HepG2 (cell line): ENCODE data around the gene TEF. TPM values are rescaled to one million over a fixed set of nuclear protein-coding genes. Genes with fewer than 3 reads are reported as not detected.

ENCODE experiments used
- GPN1 ChIP-seq: sonication (generic); formaldehyde crosslinking; IDR thresholded peaks from 2 replicates; pipeline ENCODE4 v1.5.1; 2020; ENCODE audit warnings: missing genetic modification reagents, borderline replicate concordance
- MBNL3 ChIP-seq: fragments of 250-450 bp; sonication (Bioruptor Pico); conservative IDR thresholded peaks from 2 replicates; pipeline ENCODE4 v1.8.0; 2022; ENCODE audit warnings: mild to moderate bottlenecking, inconsistent platforms
- PAX8 ChIP-seq: sonication (generic); formaldehyde crosslinking; IDR thresholded peaks from 2 replicates; pipeline ENCODE4 v1.8.0; 2022; ENCODE audit warnings: mild to moderate bottlenecking, missing genetic modification reagents, borderline replicate concordance
- YEATS2 ChIP-seq: sonication (generic); formaldehyde crosslinking; IDR thresholded peaks from 2 replicates; pipeline ENCODE4 v1.4.0; 2020; ENCODE audit warnings: missing genetic modification reagents, borderline replicate concordance
- ZNF12 ChIP-seq: sonication (generic); formaldehyde crosslinking; IDR thresholded peaks from 2 replicates; pipeline ENCODE4 v1.5.0; 2020; ENCODE audit warnings: missing genetic modification reagents
- ZNF562 ChIP-seq: sonication (generic); formaldehyde crosslinking; IDR thresholded peaks from 2 replicates; pipeline ENCODE4 v1.8.0; 2022; ENCODE audit warnings: missing genetic modification reagents, borderline replicate concordance
- ZNF660 ChIP-seq: sonication (generic); formaldehyde crosslinking; IDR thresholded peaks from 2 replicates; pipeline ENCODE4 v1.5.1; 2020; ENCODE audit warnings: mild to moderate bottlenecking, low read depth, missing genetic modification reagents, borderline replicate concordance
- polyA plus RNA-seq, 8 experiments: library from polyadenylated mRNA; depleted of rRNA in 3 of 8; stranded (reverse) in 7 of 8; unstranded in 1 of 8; fragments of >200 nt; fragmentation: Illumina TruSeq in 4 of 8; extraction: Trizol in 4 of 8; gene quantifications; 2 replicates each; pipeline versions ENCODE4 v1.2.1 to v1.2.3, GENCODE V29; 2011 to 2016; ENCODE audit warnings: low read depth in 4 of 8, missing spikeins in 1 of 8, mixed read lengths in 1 of 8; ENCODE audit not compliant: insufficient read depth in 1 of 8
- total RNA-seq, 5 experiments: library from RNA; depleted of rRNA; stranded (reverse); fragments of >200 nt; fragmentation: Illumina TruSeq; extraction: Trizol; gene quantifications; 2 replicates each; pipeline ENCODE4 v1.2.3, GENCODE V29; 2016; ENCODE audit warnings: low read depth in 1 of 5
- TF ChIP-seq, protein P1 (sequence below): sonication (generic); formaldehyde crosslinking; IDR thresholded peaks from 2 replicates; pipeline ENCODE4 v1.4.0; 2020; ENCODE audit warnings: missing genetic modification reagents
- TF ChIP-seq, protein P2 (sequence below), 2 experiments: sonication (generic) in 1 of 2; formaldehyde crosslinking in 1 of 2; IDR thresholded peaks; 2 replicates each; pipeline versions ENCODE4 v1.6.1 to v1.9.0; 2014 to 2022; ENCODE audit warnings: antibody characterized with exemption in 1 of 2, borderline replicate concordance in 1 of 2, inconsistent platforms in 1 of 2, low read depth in 1 of 2, missing genetic modification reagents in 1 of 2
- TF ChIP-seq, protein P3 (sequence below): sonication (generic); formaldehyde crosslinking; IDR thresholded peaks from 2 replicates; pipeline ENCODE4 v1.4.0; 2020; ENCODE audit warnings: missing genetic modification reagents
- TF ChIP-seq, protein P4 (sequence below): sonication (generic); formaldehyde crosslinking; IDR thresholded peaks from 2 replicates; pipeline ENCODE4 v1.4.0; 2020; ENCODE audit warnings: mild to moderate bottlenecking, missing genetic modification reagents
- TF ChIP-seq, protein P5 (sequence below), 2 experiments: IDR thresholded peaks; 2 replicates each; pipeline ENCODE4 v1.6.1; 2011 to 2012; ENCODE audit warnings: low read length in 2 of 2, borderline replicate concordance in 1 of 2, low read depth in 1 of 2, mild to moderate bottlenecking in 1 of 2, moderate library complexity in 1 of 2

TEF gene
- total and polyA plus RNA-seq, 2 of the 13 experiments (the other 11 are each of a cell fraction or from before 2014, with no cell fraction given): 7.6 to 11.2 TPM

DNA sequence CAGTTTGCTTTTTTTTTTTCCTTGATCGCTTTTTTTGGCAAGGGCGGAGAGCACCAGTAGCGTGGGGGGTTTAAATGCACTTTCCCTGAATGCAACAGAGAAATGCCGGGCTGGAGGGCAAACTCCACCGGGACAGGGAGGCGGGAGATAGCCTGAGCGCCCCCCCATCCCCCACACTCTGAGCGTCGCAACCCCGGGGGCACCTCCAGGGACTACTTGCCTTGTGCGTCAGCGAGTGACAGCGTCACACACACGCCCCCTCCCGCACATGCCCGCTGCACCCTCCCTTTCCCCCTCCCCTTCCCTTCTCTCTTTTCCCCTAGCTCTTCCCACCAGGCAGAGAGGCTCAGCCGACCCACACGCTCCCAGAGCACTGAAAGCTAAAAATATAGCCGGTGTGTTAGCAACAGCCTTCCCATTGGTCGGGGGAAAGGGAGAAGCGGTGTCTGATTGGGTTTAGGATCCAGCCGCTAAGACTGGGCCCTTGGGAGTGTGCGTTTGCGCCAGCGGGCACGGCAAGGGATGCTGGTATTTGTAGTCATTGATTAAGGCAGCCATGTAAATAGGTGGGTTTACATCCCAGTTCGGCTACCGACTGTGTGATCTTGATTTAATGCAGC lies 66.6 kb downstream of the TEF start (continued):
- TF ChIP-seq, protein P1, sequence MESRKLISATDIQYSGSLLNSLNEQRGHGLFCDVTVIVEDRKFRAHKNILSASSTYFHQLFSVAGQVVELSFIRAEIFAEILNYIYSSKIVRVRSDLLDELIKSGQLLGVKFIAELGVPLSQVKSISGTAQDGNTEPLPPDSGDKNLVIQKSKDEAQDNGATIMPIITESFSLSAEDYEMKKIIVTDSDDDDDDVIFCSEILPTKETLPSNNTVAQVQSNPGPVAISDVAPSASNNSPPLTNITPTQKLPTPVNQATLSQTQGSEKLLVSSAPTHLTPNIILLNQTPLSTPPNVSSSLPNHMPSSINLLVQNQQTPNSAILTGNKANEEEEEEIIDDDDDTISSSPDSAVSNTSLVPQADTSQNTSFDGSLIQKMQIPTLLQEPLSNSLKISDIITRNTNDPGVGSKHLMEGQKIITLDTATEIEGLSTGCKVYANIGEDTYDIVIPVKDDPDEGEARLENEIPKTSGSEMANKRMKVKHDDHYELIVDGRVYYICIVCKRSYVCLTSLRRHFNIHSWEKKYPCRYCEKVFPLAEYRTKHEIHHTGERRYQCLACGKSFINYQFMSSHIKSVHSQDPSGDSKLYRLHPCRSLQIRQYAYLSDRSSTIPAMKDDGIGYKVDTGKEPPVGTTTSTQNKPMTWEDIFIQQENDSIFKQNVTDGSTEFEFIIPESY (CRISPR knock-in tag): no peak
- 0 out of 2 replicates have a peak, but pooled peaks have one; percentile 42 for TF ChIP-seq GPN1 (CRISPR knock-in tag)
- TF ChIP-seq, protein P2, sequence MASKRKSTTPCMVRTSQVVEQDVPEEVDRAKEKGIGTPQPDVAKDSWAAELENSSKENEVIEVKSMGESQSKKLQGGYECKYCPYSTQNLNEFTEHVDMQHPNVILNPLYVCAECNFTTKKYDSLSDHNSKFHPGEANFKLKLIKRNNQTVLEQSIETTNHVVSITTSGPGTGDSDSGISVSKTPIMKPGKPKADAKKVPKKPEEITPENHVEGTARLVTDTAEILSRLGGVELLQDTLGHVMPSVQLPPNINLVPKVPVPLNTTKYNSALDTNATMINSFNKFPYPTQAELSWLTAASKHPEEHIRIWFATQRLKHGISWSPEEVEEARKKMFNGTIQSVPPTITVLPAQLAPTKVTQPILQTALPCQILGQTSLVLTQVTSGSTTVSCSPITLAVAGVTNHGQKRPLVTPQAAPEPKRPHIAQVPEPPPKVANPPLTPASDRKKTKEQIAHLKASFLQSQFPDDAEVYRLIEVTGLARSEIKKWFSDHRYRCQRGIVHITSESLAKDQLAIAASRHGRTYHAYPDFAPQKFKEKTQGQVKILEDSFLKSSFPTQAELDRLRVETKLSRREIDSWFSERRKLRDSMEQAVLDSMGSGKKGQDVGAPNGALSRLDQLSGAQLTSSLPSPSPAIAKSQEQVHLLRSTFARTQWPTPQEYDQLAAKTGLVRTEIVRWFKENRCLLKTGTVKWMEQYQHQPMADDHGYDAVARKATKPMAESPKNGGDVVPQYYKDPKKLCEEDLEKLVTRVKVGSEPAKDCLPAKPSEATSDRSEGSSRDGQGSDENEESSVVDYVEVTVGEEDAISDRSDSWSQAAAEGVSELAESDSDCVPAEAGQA (IDR thresholded peaks at IDR 0.05; ENCODE audit: low read depth): no peak; the same call in 1 of the 2 replicates
- TF ChIP-seq, protein P2 (CRISPR knock-in tag; IDR thresholded peaks at IDR 0.05; ENCODE audit: borderline replicate concordance): no peak
- peak; percentile 15; the same call in 1 of the 2 replicates for TF ChIP-seq ZNF12 (CRISPR knock-in tag)
- TF ChIP-seq, protein P3, sequence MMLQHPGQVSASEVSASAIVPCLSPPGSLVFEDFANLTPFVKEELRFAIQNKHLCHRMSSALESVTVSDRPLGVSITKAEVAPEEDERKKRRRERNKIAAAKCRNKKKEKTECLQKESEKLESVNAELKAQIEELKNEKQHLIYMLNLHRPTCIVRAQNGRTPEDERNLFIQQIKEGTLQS (CRISPR knock-in tag): peak; percentile 28; the same call in 1 of the 2 replicates
- no peak for TF ChIP-seq PAX8
- TF ChIP-seq ZNF562: no peak
- no peak for TF ChIP-seq ZNF660 (CRISPR knock-in tag)
- TF ChIP-seq, protein P4, sequence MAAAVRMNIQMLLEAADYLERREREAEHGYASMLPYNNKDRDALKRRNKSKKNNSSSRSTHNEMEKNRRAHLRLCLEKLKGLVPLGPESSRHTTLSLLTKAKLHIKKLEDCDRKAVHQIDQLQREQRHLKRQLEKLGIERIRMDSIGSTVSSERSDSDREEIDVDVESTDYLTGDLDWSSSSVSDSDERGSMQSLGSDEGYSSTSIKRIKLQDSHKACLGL (CRISPR knock-in tag): no peak
- no peak for TF ChIP-seq YEATS2 (CRISPR knock-in tag)
- TF ChIP-seq, protein P5, sequence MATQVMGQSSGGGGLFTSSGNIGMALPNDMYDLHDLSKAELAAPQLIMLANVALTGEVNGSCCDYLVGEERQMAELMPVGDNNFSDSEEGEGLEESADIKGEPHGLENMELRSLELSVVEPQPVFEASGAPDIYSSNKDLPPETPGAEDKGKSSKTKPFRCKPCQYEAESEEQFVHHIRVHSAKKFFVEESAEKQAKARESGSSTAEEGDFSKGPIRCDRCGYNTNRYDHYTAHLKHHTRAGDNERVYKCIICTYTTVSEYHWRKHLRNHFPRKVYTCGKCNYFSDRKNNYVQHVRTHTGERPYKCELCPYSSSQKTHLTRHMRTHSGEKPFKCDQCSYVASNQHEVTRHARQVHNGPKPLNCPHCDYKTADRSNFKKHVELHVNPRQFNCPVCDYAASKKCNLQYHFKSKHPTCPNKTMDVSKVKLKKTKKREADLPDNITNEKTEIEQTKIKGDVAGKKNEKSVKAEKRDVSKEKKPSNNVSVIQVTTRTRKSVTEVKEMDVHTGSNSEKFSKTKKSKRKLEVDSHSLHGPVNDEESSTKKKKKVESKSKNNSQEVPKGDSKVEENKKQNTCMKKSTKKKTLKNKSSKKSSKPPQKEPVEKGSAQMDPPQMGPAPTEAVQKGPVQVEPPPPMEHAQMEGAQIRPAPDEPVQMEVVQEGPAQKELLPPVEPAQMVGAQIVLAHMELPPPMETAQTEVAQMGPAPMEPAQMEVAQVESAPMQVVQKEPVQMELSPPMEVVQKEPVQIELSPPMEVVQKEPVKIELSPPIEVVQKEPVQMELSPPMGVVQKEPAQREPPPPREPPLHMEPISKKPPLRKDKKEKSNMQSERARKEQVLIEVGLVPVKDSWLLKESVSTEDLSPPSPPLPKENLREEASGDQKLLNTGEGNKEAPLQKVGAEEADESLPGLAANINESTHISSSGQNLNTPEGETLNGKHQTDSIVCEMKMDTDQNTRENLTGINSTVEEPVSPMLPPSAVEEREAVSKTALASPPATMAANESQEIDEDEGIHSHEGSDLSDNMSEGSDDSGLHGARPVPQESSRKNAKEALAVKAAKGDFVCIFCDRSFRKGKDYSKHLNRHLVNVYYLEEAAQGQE (IDR thresholded peaks at IDR 0.05; ENCODE audit: borderline replicate concordance in 1 of 2, low read depth in 1 of 2, low read length in 2 of 2): peak in 1 of 2 experiments; percentile 63; a peak in 1 of 4 replicates
- no peak for TF ChIP-seq MBNL3 (CRISPR knock-in tag)
